8988T (cell line): ENCODE measurements around the gene CCDC60.
"Not testable (repeated sequence)": the region's sequence is repeated elsewhere in the genome, so short reads cannot be mapped to it uniquely, and the experiment has no call there.

Experiments used
- DNase-seq: peaks from one replicate; pipeline ENCODE4 v3.0.0; 2011

The CCDC60 gene

DNA sequence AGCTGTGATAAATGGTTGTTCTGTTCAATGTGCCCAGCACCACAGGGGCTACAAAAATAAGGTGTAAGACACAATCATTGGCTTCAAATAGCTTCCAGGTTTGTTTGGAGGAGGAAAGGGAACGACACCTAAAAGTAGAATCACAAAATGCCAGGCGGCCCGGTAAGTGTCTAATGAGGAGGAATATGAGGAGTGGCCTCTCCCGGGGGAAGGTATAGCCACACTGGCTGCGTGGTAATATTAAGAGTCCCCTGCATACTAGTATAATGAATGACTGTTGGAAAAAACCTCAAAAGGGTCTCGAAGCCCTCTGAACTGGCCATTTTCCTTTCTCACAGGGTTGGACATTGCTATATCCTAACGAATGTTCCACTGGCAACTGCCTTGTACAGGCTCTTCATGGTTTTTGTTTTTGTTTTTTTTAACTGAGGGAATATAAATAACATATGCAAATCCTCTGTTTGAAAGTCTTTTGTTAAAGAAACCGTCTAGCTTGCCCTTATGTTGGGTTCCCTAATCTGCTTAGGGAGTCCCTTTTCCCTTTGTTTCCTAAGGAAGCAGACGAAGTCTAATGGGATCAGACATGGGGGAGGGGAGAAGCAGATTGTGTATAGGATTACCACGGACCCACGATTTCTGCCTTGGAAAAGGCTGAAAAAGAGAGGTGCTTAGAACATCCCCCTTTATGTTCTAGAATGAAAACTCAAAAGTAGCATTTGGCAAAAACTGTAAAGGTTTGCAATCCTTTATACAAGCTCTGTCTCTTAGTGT is 4.2 kb downstream of the CCDC60 start:
- no peak for DNase-seq

DNA sequence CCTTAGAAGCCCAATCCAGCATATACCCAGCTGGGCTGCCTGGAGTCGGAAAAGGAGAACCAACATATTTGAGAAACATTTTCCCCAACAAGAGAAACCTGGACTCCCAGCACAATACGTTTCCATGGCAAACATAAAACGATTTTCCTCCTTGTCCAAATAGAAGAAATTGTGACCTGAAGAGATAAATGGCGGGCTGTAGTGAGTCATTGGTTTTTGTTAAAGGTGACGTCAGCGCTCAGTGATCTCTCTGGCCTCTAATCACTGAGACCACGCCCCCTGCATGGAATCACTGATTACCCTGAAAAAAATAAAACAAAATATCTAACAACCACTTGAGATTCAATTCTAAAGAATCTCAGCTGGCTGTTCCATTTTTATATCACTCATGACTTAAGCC is 6.0 kb downstream of the CCDC60 start:
- no peak for DNase-seq

DNA sequence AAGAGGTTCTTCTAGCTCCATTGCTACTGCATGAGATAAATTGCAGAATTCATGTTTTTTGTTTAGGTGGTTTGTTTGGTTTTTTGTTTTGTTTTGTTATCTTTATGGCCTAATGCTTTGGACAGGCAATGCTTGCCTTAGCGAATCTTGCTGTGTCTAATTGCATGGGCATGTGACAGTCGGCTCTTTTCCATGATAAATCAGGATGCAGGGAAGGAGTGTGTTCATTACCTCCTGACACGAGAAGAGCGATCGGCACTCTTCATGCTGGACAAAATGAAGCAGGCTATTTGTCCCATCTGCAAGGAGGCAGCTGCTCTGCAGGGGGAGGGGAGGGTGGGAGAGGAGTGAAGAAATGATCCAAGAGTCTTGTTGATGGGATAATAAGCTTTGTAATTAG is 6.5 kb downstream of the CCDC60 start:
- no peak for DNase-seq

DNA sequence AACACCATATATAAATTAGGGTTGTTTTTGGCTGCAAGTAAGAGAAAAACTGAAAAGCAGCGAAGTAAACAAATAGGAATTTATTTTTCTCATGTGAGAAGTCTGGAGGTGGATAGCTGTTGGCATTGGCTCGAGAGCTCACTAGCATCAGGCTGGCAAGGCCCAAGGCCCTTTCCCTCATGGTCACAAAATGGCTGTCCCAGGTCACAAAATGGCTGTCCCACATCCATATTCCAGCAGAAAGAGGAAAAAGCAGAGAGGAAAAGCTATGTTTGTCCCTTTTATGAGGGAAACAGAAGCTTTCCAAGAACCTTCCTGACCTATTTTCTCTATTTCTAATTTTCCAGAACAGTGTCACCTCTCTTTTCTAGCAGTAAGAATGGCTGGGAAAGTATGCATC is 7.5 kb downstream of the CCDC60 start:
- no peak for DNase-seq

DNA sequence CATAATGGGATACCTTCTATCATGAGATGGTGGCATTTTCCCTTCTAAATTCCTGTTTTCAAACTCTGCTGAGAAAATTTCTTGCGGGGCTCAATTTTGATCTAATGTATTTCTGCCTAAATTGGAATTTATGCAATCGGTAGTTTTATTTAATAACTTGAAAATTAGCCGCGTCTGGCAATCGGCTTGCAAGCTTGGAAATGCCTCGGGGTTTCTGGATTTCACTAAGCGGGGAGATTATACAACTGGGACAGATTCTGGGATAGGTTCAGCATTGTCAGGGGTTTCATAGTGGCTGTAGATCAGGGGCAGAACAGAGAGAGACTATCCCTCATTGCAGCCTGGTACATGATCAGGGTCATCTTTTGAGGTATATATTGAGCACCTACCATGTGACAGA is 8.6 kb downstream of the CCDC60 start:
- no peak for DNase-seq

DNA sequence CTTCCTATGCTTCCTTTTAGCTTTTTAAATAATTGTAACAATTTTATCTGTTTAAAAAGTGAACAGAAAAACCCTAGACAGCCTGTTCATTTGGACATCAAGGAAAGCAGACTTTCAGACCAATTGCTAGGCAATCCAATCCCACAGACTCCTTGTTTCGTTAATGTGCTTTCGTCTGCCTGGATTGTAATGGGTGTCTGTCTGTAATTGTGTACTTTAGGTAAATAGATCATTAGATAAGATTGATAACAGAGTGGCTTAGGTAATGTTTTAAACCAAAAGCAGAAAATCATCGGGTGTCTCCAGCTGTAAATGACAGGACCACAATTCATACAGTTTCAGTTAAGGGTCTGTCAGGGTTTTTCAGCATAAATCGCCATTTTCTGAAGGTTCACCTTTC is 19.6 kb downstream of the CCDC60 start:
- DNase-seq: no peak

DNA sequence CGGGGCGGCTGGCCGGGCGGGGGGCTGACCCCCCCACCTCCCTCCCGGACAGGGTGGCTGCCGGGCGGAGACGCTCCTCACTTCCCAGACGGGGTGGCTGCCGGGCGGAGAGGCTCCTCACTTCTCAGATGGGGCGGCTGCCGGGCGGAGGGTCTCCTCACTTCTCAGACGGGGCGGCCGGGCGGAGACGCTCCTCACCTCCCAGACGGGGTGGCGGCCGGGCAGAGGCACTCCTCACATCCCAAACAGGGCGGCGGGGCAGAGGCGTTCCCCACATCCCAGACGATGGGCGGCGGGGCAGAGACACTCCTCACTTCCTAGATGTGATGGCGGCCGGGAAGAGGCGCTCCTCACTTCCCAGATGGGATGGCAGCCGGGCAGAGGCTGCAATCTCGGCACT is 25.8 kb downstream of the CCDC60 start:
- DNase-seq: not testable (repeated sequence)

DNA sequence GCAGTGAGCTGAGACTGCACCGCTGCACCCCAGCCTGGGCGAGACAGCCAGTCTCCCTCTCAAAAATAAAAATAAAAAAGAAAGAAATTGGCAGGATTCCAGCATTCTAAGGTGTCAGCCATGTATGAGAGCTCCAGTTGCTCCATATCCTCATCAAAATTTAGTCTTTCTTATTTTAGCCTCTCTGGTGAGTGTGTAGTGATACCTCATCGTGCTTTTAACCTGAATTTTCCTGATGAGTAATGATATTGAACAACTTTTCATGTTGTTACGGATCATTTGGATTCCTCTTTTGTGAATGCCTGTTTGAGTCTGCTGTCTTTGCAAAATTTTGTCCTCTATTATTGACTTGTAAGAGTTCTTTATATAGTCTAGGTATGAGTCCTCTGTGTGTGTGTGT is 28.5 kb downstream of the CCDC60 start:
- no peak for DNase-seq

DNA sequence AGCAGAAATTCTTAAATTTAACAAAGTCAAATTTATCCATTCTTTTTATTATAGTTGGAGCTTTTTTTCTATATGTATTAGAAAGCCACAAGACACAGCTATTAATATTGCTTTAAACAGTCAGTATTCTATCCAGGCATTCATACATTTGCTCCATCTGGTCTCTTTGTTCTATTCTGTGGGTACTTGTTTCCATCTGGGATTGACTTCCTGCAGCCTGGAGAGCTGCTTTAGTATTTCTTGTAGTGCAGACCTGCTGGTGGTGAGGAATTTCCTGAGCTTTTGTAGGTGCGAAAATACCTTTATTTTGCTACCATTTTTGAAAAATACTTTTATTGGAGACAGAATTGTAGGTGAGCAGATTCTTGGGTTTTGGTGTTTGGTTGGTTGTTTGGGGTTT is 29.0 kb downstream of the CCDC60 start:
- no peak for DNase-seq

DNA sequence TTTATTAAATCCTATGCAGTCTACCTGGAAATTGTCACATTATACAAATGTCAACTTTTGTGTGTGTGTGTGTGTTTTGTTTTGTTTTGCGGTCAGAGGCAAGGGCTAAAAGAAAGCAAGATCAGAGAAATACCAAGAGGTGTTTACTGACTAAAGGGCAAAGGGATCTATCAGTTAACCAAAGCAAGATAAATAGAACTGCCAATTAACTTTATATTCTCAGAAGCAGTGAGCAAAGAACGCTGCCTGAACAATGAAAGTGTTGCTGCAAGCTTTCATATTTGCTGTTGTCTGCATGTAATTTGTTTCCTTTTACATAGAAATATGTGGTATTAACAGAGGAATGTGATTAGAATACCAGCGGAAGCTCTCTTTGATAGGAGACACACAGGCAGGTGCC is 30.9 kb downstream of the CCDC60 start:
- DNase-seq: no peak

DNA sequence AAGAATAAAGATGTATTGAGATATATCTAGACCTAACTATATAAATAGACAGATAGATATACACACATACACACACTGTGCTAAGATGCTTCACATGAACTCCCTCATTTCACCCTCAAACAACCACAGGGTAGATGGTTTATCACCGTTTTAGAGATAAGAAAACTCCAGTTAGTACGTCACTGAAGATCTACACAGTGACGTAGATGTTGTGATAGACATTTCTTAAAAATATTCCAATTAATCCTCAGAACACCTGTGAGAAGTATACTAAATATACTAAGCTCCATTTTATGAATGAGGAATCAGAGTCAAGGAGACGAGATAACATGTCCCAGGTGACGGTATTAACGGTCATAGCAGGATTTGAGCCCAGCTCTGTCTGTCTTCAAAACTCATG is 31.5 kb downstream of the CCDC60 start:
- no peak for DNase-seq

DNA sequence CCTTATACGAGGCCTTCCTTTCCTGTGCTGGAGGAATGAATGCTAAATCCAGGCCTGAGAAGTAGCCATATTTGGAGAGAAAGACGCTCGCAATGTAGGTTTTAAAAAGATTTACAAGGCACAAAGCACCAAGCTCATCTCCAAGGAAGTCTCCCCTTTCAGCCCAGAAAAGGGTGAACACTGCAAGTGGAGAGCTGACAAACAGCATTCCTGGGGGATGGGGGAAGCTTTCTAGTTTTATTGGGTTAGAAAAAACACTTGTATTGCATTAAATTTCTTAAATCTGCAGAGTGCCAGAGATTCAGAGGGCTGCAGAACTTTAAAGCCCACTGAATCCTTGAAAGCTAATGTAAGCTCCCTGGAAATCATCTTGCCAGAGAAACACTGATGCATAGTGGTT is 34.6 kb downstream of the CCDC60 start:
- DNase-seq: no peak

DNA sequence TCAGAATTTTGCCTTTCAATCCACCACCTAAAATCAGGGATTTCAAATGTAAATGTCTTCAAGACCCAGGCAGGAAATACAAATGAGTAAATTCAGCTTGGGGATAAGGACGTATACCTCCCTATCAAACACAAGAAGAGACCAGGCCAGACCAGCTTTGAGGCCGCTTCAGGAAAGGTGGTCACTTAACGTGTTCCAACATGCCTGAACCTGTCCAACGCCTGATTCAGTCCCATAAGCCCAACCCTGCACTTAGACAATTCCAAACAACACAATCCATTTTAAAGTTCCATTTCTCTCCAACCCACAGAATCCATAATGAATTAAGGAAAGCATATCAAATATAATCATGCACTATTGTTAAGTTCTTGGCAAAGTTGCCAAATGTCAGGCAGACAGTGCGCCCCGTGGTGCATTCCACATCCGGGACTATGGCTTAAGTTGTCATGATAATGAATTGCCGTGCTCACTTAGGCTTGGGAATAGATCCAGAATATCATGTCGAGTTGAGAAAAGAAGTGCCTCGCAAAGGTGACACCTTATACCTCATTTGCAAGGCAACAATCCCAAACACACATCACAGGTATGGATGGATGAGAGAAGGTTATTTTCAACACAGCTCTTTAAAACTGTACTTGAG is 35.5 kb downstream of the CCDC60 start:
- no peak for DNase-seq

DNA sequence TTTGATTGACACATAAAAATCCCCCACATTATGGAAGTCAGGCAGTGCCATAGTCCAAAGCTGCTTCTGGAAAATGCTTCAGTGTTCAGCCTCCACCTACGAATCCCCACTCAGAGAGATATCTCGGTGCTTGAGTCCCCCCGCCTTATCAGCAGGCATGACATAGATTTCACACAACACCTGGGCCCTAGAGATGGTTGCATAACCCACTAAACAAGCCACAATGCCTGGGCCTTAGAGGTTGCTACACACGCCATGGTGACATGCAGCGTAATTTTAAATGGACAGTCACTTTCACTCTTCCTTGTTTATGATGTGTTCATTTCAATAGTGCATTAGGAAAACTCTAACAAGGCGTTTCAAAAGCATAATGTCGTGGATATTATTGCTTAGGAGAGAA is 38.0 kb downstream of the CCDC60 start:
- no peak for DNase-seq

DNA sequence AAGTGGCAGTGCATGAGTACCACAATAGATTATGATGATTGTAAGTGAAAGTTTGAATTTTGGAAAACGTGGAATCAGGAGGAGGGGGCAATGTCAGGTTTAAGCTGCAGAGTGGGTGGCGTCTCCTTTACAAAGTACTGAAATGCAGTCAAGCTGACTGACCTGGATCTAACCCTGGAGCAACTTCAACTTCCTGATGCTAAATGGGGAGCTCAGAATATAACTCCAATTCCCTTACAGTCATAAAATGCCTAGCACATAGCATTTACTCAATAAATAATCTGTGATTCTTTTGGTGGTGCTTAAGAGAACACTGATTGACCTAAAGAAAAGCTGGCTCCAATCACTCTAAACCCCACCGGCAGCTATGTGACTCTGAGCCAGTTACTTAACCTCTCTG is 38.5 kb downstream of the CCDC60 start:
- no peak for DNase-seq

DNA sequence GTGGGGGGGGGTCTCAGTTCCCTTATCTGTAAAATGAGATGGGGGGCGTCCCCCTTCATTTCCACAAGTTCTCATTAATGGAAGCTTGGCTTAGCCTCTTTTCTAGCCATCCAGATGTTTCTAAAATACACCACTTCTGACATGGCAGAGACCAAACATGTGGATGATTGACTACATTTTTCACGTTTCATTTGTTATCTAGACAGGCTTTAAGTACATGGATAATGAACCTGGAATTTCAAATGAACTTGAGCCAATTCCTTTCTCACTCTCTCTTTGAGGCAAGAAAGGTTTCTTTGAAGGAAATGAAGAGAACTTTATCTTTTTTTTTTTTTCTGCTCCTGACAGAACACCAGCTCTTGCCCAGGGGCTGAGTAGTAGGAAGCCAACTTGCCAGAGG is 39.1 kb downstream of the CCDC60 start:
- no peak for DNase-seq

DNA sequence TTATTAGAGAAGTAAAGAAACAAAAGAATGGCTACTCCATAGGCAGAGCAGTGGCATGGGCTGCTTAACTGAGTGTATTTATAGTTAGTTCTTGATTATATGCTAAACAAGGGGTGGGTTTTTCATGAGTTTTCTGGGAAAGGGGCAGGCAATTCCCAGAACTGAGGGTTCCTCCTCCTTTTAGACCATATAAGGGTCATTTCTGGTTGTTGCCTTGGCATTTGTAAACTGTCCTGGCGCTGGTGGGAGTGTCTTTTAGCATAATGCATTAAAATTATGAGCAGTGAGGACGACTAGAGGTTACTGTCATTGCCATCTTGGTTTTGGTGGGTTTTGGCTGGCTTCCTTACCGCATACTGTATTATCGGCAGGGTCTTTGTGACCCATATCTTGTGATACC is 40.1 kb downstream of the CCDC60 start:
- DNase-seq: no peak

DNA sequence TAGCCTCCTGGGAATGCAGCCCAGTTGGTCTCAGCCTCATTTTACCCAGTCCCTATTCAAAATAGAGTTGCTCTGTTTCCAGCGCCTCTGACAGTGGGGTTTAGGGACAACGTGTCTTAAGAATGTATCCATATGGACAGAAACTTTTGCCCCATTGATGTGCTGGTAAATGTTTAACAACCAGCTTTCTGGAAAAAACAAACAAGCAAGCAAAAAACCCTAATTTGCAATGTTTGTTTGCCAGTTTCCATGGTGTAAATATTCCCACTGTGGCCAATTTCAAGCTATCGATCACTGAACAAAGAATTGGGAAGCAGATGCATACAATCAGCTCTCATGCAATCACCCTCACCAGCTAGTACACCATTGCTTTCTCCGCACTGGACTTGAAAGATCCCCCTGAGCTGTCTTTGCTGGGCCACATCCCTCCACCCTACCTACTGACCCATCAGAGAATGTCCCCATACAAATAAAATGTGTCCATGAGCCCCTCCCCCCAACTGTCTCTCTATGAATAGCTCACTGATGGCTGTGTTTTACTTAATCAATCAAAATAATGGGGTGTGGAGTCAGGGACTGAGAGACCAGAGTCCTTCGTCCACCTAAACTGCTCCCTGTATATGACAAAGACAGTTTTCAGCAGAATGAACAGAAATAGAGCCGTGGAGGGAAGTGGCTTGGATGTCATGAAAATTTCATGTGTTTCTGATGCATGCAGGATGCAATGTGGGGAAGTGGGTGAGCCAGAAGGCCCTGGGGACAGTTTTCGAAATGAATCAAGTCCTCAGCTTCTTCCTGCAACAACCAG is 40.8 kb downstream of the CCDC60 start:
- DNase-seq: no peak

DNA sequence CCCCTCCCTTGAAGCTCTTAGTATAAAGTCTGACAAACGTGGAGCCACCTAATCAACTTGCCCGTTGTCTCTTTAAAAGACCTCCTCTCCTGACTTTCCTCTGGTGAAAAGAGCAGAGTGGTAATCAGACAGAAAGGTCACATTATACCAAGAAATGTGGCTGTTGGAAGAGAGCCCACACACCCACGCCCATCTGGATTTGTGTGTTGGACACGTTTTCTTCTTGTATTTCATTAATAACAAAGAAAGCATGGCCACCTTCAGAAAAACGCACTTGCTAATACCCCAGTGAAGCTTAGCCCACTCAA is 41.3 kb downstream of the CCDC60 start:
- no peak for DNase-seq

DNA sequence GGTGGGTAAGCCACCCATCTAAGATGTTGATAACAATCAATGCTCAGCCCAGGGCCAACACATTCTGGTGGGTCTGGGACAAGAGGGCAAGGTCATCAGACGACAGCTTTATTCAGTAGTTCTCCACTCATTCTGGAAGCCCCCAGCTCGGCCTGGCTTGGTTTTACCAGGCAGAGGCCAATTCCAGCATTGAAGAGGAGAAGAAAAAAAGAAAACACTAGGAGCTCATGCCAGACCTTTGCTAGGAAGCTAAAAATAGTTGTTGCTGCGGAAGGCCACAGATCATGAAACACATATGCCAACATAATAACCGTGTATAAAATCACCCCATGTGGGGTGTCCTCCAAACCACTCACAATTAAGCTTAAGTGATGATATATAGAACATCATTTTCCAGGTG is 44.4 kb downstream of the CCDC60 start:
- no peak for DNase-seq

DNA sequence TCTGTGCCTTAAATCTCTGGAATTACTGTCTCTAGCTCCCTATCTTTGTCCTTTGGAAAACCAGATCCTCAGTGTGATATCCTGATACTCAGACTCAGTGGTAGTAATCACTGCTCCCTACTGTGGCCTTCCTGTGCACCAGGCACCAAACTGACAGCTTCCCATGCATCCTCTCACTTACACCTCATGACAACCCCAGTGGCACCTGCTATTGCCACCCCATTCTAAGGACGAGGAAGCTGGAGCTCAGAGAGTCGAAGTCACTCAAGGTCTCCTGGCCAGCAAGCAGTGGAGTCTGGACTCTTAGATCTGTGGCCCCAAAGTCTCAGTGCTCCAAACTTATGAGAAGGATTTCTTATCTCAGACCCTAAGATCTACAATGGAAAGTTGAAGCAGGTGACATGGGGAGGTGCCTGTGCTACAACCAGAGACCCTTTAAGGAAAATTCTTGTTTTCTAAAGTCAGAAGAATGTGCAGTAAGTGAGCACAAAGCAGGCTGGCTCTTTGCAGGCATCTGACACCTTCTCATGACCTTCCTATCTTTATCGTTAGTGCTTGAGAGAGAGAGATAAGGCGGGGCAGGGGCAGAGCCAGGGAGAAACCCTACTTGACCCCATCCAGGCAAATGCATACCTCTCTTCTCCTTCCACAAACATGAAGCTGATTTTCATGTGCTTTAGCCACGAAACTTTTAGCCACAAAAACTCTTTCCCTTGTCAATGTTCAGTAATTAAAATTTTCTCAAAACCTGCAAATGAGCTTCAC is 47.1 kb downstream of the CCDC60 start:
- DNase-seq: no peak

DNA sequence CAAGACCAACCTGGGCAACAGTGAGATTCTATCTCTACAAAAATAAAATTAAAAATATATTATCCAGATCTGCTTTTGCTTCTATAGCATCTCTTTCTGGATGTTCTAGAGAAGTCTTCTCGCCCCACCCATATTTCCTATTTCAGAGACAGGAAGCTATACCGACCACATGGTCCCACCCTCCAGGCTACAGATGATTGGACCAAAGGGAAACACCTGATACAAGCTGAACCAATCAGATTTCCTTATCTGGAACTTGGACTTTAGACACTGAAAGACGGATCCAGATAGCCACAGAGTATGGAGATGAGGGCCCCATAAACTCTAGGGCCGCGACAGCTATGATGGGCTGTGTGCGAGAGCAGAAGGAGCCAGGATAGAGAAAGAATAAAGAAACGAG is 48.7 kb downstream of the CCDC60 start:
- DNase-seq: no peak

DNA sequence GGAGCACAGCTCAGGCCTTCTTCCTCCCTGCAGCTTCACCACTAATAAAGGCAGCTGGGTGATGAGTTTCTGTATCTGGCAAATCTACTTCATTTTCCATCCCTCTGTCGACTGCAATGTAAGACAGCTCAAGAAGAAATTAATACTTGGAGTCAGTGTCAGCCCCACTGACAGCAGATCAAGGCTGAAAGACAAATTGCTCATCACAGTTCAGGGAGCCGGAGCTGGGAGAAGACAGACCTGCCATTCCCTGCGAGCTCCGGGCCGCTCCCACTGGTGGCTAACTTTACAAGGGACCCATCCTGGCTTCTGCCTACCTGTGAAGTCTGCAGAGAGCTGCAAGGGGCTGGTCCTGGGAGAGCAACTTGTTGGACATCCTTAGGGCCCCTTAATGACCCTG is 49.8 kb downstream of the CCDC60 start:
- no peak for DNase-seq

DNA sequence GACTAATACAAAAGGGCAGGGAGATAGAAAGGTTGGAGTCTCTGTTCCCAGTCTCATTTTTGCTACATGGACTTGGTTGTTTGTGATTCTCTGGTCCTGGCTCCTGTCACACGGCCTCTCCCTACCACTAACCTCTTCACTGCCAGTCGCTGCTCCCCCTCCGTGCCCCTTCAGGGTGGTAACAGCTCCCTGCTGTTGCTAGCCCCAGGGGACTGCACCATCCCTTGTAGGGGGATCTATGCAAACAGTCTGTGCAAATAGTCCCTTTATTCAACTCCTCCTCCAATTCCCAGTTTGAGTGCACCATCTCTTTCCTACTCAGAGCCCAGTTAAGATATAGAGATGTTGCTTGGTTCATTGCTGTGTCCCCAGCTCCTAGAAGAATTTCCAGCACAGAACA is 51.1 kb downstream of the CCDC60 start:
- DNase-seq: no peak
